VCaP (cell line): ENCODE results near the gene ZBTB16.

Source experiments
- H3K27ac ChIP-seq: fragments of 450-650 bp; 2 replicates; pipeline ENCODE4 v1.5.1; 2017
- CTCF ChIP-seq: fragments of 450-650 bp; conservative IDR thresholded peaks from 2 replicates; pipeline ENCODE4 v1.5.1; 2017; ENCODE audit warnings: mild to moderate bottlenecking, moderate library complexity

Gene ZBTB16

DNA sequence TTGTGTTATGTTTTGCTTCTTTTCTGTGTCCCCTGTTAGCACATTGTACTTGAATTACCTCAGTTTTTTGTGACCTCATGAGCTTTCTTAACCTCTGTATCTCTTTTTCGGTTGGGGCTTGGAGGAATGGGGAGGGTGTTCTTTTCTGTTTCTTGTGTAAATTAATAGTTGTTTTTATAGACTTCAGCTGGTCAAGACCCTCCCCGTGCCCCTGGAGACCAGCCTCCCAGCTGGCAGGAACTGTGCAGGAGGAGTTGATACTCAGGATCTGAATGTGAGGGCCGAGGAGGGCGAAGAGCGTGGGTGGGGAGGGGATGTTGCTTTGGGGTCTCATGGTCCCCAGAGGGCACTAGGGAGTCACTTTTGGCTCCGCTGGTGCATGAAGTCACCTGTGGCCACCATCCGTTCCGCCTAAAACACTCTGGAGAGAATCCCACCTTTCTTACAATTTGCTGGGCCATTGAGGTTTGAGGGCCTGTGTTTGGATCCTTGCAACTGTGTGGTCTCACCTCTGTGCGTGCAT lies 192.4 kb downstream of the ZBTB16 start:
- H3K27ac ChIP-seq: peak overlapping the region; percentile 29; the same call in 1 of the 2 replicates
- 0 out of 2 replicates have a peak, but pooled peaks have one; percentile 5 for TF ChIP-seq CTCF

DNA sequence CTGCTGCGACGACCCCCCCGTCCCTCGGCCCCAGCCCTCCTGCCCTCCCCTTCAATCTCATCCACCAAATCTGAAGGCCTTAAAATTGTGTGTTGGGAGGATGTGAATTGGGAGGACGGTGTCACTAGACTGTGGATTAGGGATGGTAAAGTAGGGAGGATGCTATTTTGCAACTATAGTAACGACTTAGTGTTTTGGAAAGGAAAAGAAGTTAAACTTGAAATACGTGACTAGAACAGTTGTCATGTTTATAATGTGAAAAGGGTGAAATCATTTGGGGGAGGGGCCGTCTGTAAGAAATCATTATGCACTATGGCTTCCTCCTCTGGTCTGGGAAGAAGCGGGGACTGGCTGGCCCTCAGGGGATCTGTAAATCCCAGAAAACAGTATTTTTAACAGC lies 193.3 kb downstream of the ZBTB16 start:
- TF ChIP-seq CTCF: no peak
- peak overlapping the region; percentile 29 for H3K27ac ChIP-seq

DNA sequence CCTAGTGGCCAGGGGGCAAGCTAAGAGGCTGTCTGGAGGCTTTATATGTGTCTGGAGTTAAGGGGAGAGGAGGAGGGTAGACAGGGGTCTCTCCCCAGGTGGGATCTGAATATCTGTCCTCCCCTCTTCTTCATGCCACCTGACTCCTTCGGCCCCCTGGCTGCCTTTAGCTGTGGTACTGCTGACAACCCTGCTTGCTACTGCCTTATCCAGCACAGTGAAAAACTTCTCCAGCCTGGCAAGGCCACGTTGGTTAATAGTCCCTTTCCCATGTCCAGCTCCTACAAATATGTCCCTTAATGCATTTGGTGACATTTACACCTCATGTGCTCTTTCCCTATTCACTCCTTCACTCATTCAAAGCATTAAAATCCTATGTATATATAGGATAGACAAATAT lies 194.3 kb downstream of the ZBTB16 start:
- H3K27ac ChIP-seq: peak overlapping the region; percentile 29
- TF ChIP-seq CTCF: no peak

GRCh38 chr11:114254571-114255146 lies 195.1 kb downstream of the ZBTB16 start:
- peak overlapping the region; percentile 18 for H3K27ac ChIP-seq
- no peak for TF ChIP-seq CTCF

DNA sequence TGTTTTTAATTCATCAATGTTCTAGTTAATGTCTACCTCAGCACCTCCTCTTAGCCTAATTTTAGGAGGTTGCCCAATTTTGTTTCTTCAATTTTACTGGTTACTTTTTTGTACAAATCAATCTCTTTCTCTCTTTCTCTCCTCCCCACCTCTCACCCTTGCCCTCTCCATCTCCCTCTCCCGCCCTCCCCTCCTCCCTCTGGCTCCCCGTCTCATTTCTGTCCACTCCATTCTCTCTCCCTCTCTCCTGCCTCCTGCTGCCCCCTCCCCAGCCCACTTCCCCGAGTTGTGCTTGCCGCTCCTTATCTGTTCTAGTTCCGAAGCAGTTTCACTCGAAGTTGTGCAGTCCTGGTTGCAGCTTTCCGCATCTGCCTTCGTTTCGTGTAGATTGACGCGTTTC lies 195.8 kb downstream of the ZBTB16 start:
- no peak for TF ChIP-seq CTCF
- peak overlapping the region; percentile 18; the same call in 1 of the 2 replicates for H3K27ac ChIP-seq

DNA sequence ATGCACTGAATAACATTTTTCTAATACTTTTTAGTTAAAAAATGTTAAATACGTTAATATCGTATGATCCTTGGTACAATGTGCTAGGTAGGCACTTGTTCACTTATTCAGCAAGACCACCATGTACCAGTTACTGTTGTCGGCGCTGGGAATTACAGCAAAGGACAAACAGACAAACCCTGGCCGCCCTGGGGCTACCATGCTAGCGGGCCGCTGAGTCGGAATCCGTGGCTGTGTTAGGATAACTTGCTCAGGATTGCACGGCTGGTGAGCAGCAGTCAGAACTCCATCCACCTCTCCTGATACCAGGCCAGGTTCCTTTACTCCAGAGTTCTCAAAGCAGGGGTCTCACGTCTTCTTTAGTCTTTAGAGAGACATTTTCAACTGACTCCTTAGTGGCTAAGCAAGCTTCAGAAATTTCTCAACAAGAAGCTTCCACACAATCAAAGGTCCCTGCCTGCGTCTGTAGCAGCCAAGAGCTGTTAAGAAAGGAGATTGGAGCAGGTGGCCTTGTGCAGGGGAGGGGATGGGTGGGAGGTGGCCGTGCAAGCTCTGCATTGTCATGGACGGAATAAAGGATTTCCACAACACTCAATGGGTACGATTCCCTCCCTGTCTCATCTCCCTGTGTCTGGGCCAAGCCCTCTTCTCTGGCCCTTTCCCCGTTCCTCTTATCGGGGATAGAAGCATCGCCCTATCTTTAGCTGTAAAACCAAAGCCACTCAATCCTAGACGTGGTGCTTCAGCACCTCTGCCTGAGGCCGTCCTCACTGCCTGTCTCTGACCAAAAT lies 196.9 kb downstream of the ZBTB16 start:
- TF ChIP-seq CTCF: no peak
- H3K27ac ChIP-seq: peak overlapping the region; percentile 45; the same call in 1 of the 2 replicates

- TF ChIP-seq CTCF: no peak
- H3K27ac ChIP-seq: peak overlapping the region; percentile 45; the same call in 1 of the 2 replicates
Measured at GRCh38 chr11:114256967-114257286, 197.4 kb downstream of the ZBTB16 start.
